Osteocyte (in vitro differentiated cells): ENCODE data around the gene PHTF1. TPM values are rescaled to one million over a fixed set of nuclear protein-coding genes. Genes with fewer than 3 reads are reported as not detected.
A peak's percentile ranks its signal among the peaks of the same experiment; 100 is the strongest.

Experiments used
- DNase-seq: peaks from one replicate; pipeline ENCODE4 v3.0.0; 2021; ENCODE audit warnings: mixed read lengths; ENCODE audit not compliant: unreplicated experiment; ENCODE audit errors: extremely low spot score
- H3K27ac Mint-ChIP-seq: one replicate; pipeline ENCODE4 v1.8.0; 2021; ENCODE audit warnings: mild to moderate bottlenecking, mixed read lengths; ENCODE audit not compliant: unreplicated experiment
- H3K27me3 Mint-ChIP-seq: one replicate; pipeline ENCODE4 v1.8.0; 2021; ENCODE audit warnings: mixed read lengths; ENCODE audit not compliant: unreplicated experiment
- H3K36me3 Mint-ChIP-seq: one replicate; pipeline ENCODE4 v1.8.0; 2021; ENCODE audit warnings: mixed read lengths; ENCODE audit not compliant: unreplicated experiment
- H3K4me1 Mint-ChIP-seq: one replicate; pipeline ENCODE4 v1.8.0; 2021; ENCODE audit warnings: mixed read lengths; ENCODE audit not compliant: unreplicated experiment
- H3K4me3 Mint-ChIP-seq: one replicate; pipeline ENCODE4 v1.8.0; 2021; ENCODE audit warnings: mild to moderate bottlenecking, moderate library complexity, mixed read lengths; ENCODE audit not compliant: unreplicated experiment
- H3K9me3 Mint-ChIP-seq: one replicate; pipeline ENCODE4 v1.8.0; 2021; ENCODE audit warnings: mixed read lengths; ENCODE audit not compliant: unreplicated experiment
- CTCF ChIP-seq: fragments of 200-600 bp; sonication (generic); IDR thresholded peaks from 2 replicates; pipeline ENCODE4 v1.5.0; 2021; ENCODE audit warnings: antibody characterized with exemption, mild to moderate bottlenecking, moderate library complexity
- long read RNA-seq: library from polyadenylated mRNA; unstranded; transcript quantifications from one replicate; pipeline ENCODE4 v2.0.0, GENCODE V29; 2021
- total RNA-seq: library from RNA; stranded (reverse); gene quantifications from 2 replicates; pipeline ENCODE4 v1.2.1, GENCODE V29; 2021

Gene PHTF1
- total RNA-seq = 25.8 and 30.4 TPM in 2 replicates
- long read RNA-seq, partial matches to known transcripts = 4 of 12 reads
- long read RNA-seq, other reads (novel, unspliced or antisense) = 7 of 12 reads

- H3K36me3 Mint-ChIP-seq = peaks cover 6% of the 10 kb centered on the region
- DNase-seq = peak; percentile 92
- TF ChIP-seq CTCF = no peak
- H3K27ac Mint-ChIP-seq = peak within 1 kb of the TSS; percentile 98
- H3K4me1 Mint-ChIP-seq = peaks cover 26% of the 10 kb centered on the region
- no peaks in the 10 kb centered on the region for H3K27me3 Mint-ChIP-seq
- peak within 1 kb of the TSS; percentile 94 for H3K4me3 Mint-ChIP-seq
- H3K9me3 Mint-ChIP-seq = no peaks in the 10 kb centered on the region
Observed at GRCh38 chr1:113759333-113760101, at the start of gene PHTF1. TSS of gene PHTF1 (minus strand) at chr1:113759486. CDS start at chr1:113758703, 783 bp downstream.

GRCh38 chr1:113808450-113809195, 49.3 kb upstream of the PHTF1 start:
- peaks cover 5% of the 10 kb centered on the region for H3K36me3 Mint-ChIP-seq
- H3K27me3 Mint-ChIP-seq = no peaks in the 10 kb centered on the region
- H3K4me1 Mint-ChIP-seq = peaks cover 42% of the 10 kb centered on the region
- no peak overlapping the region for H3K4me3 Mint-ChIP-seq
- peaks cover 5% of the 10 kb centered on the region for H3K9me3 Mint-ChIP-seq
- no peak for TF ChIP-seq CTCF
- no peak overlapping the region for H3K27ac Mint-ChIP-seq
- DNase-seq = no peak

- H3K4me3 Mint-ChIP-seq = no peak overlapping the region
Observed at GRCh38 chr1:113805639-113806038, 46.4 kb upstream of the PHTF1 start.

GRCh38 chr1:113805256-113805531, 45.9 kb upstream of the PHTF1 start:
- H3K4me1 Mint-ChIP-seq = peaks cover 43% of the 10 kb centered on the region

More at GRCh38 chr1:113805639-113806038, 46.4 kb upstream of the PHTF1 start:
- TF ChIP-seq CTCF = no peak
- Mint-ChIP-seq H3K27ac (no peak overlapping the region), H3K4me1 (peaks cover 42% of the 10 kb centered on the region), H3K27me3 (no peaks in the 10 kb centered on the region), H3K9me3 (peaks cover 5% of the 10 kb centered on the region), H3K36me3 (peaks cover 5% of the 10 kb centered on the region)
- DNase-seq = no peak

More at GRCh38 chr1:113805256-113805531, 45.9 kb upstream of the PHTF1 start:
- no peak for TF ChIP-seq CTCF
- H3K27ac Mint-ChIP-seq = no peak overlapping the region
- no peak for DNase-seq
- no peak overlapping the region for H3K4me3 Mint-ChIP-seq
- peaks cover 5% of the 10 kb centered on the region for H3K36me3 Mint-ChIP-seq
- peaks cover 5% of the 10 kb centered on the region for H3K9me3 Mint-ChIP-seq
- H3K27me3 Mint-ChIP-seq = no peaks in the 10 kb centered on the region
